ENCODE results near the gene SAMD4B. TPM values are rescaled to one million over a fixed set of nuclear protein-coding genes. Genes with fewer than 3 reads are reported as not detected.
A peak's percentile ranks its signal among the peaks of the same experiment; 100 is the strongest.

The SAMD4B gene
- total and polyA plus RNA-seq, 7 donors = 28.4 to 83.6 (median 52.7) TPM

- TF ChIP-seq POLR2AphosphoS5 (IDR thresholded peaks at IDR 0.05) = no peak
- no peak for TF ChIP-seq CTCF (IDR thresholded peaks at IDR 0.05)
- TF ChIP-seq EP300 (IDR thresholded peaks at IDR 0.05) = no peak
- TF ChIP-seq POLR2A (IDR thresholded peaks at IDR 0.05) = no peak
- Histone ChIP-seq H3K4me1 (peaks cover 0 to 38% (median 31%) of the 10 kb centered on the region in 4 donors), H3K27me3 (no peaks in the 10 kb centered on the region), H3K36me3 (peaks cover 7 to 79% (median 47%) of the 10 kb centered on the region in 4 donors), H3K4me3 (no peak overlapping the region), H3K27ac (no peak overlapping the region), H3K9me3 (no peaks in the 10 kb centered on the region)
- no peak for DNase-seq
- intact Hi-C loops (cut with DNase I) = no loop called here
- WGBS, 2 donors = 79 to 85% methylated on average over 9 of the region's 9 CpGs
These were observed 76.8 kb downstream of the SAMD4B start for GRCh38 chr19:39419003-39419402.

GRCh38 chr19:39420769-39421168, 78.5 kb downstream of the SAMD4B start:
- no peak overlapping the region for H3K4me3 ChIP-seq
- intact Hi-C loops (cut with DNase I) = no loop called here
- H3K9me3 ChIP-seq = no peaks in the 10 kb centered on the region
- DNase-seq = peak; percentile 64
- no peaks in the 10 kb centered on the region for H3K27me3 ChIP-seq
- peaks cover 7 to 88% (median 50%) of the 10 kb centered on the region in 4 donors for H3K36me3 ChIP-seq
- WGBS, 2 donors = 87 to 93% methylated on average over 15 of the region's 15 CpGs
- H3K4me1 ChIP-seq = peaks cover 0 to 20% (median 13%) of the 10 kb centered on the region in 4 donors
- no peak for TF ChIP-seq CTCF (IDR thresholded peaks at IDR 0.05)
- no peak for TF ChIP-seq POLR2AphosphoS5 (IDR thresholded peaks at IDR 0.05)
- no peak for TF ChIP-seq EP300 (IDR thresholded peaks at IDR 0.05)
- no peak for TF ChIP-seq POLR2A (IDR thresholded peaks at IDR 0.05)
- no peak overlapping the region for H3K27ac ChIP-seq

GRCh38 chr19:39422020-39422419, 79.8 kb downstream of the SAMD4B start:
- no peak for DNase-seq
- Histone ChIP-seq H3K27me3 (no peaks in the 10 kb centered on the region), H3K4me1 (peaks cover 0 to 7% (median 3%) of the 10 kb centered on the region in 4 donors), H3K4me3 (no peak overlapping the region), H3K36me3 (peaks cover 7 to 79% (median 46%) of the 10 kb centered on the region in 4 donors), H3K9me3 (no peaks in the 10 kb centered on the region), H3K27ac (no peak overlapping the region)
- TF ChIP-seq EP300 (IDR thresholded peaks at IDR 0.05) (no peak), POLR2A (IDR thresholded peaks at IDR 0.05) (no peak), POLR2AphosphoS5 (IDR thresholded peaks at IDR 0.05) (no peak), CTCF (IDR thresholded peaks at IDR 0.05) (no peak)
- WGBS, 2 donors = 95% methylated on average over 5 of the region's 5 CpGs
- intact Hi-C loops (cut with DNase I) = no loop called here

- H3K4me1 ChIP-seq = peaks cover 0 to 10% (median 9%) of the 10 kb centered on the region in 4 donors
- no peak overlapping the region for H3K4me3 ChIP-seq
- peaks cover 7 to 65% (median 38%) of the 10 kb centered on the region in 4 donors for H3K36me3 ChIP-seq
- 86 to 91% methylated on average over 35 of the region's 35 CpGs for WGBS, 2 donors
- H3K9me3 ChIP-seq = no peaks in the 10 kb centered on the region
- intact Hi-C loops (cut with DNase I) = no loop called here
- no peak overlapping the region for H3K27ac ChIP-seq
- TF ChIP-seq CTCF (IDR thresholded peaks at IDR 0.05) (no peak), EP300 (IDR thresholded peaks at IDR 0.05) (no peak), POLR2A (IDR thresholded peaks at IDR 0.05) (no peak), POLR2AphosphoS5 (IDR thresholded peaks at IDR 0.05) (no peak)
- DNase-seq = peak; percentile 64
- H3K27me3 ChIP-seq = no peaks in the 10 kb centered on the region
These were observed 81.3 kb downstream of the SAMD4B start for GRCh38 chr19:39423258-39424086.
